Nephron (organoid): Measurements from ENCODE around the gene MAN2A2.
"Not testable (repeated sequence)": the region's sequence is repeated elsewhere in the genome, so short reads cannot be mapped to it uniquely, and the experiment has no call there.

ENCODE experiments used
- H3K27ac Mint-ChIP-seq, 3 experiments: 2 replicates each; pipeline ENCODE4 v1.8.0; 2020; ENCODE audit warnings: mixed read lengths in 3 of 3, mild to moderate bottlenecking in 2 of 3, moderate library complexity in 1 of 3
- H3K27me3 Mint-ChIP-seq: 2 replicates; pipeline ENCODE4 v1.8.0; 2021; ENCODE audit warnings: low read depth, mild to moderate bottlenecking, moderate library complexity, mixed read lengths
- H3K36me3 Mint-ChIP-seq: 2 replicates; pipeline ENCODE4 v1.8.0; 2020; ENCODE audit warnings: low read depth, mixed read lengths
- H3K4me1 Mint-ChIP-seq: 2 replicates; pipeline ENCODE4 v1.8.0; 2020; ENCODE audit warnings: mixed read lengths
- H3K4me3 Mint-ChIP-seq, 3 experiments: 2 replicates each; pipeline ENCODE4 v1.8.0; 2020; ENCODE audit warnings: mild to moderate bottlenecking in 3 of 3, mixed read lengths in 3 of 3, moderate library complexity in 2 of 3
- H3K9me3 Mint-ChIP-seq: 2 replicates; pipeline ENCODE4 v1.8.0; 2020; ENCODE audit warnings: mixed read lengths
- CTCF ChIP-seq, 3 experiments: fragments of 200-600 bp; sonication (generic); IDR thresholded peaks; one replicate each; pipeline ENCODE4 v1.5.0; 2021; ENCODE audit warnings: antibody characterized with exemption in 3 of 3; ENCODE audit not compliant: unreplicated experiment in 3 of 3

The MAN2A2 gene

GRCh38 chr15:90893175-90894090 lies 9.7 kb upstream of the MAN2A2 start:
- H3K4me3 Mint-ChIP-seq, result no peak overlapping the region
- no peak for TF ChIP-seq CTCF (IDR thresholded peaks at IDR 0.05; ENCODE audit: unreplicated experiment in 3 of 3)
- H3K36me3 Mint-ChIP-seq, result peaks cover 5% of the 10 kb centered on the region
- H3K27ac Mint-ChIP-seq, result no peak overlapping the region
- no peaks in the 10 kb centered on the region for H3K9me3 Mint-ChIP-seq
- H3K4me1 Mint-ChIP-seq, result peaks cover 8% of the 10 kb centered on the region
- peaks cover 8% of the 10 kb centered on the region for H3K27me3 Mint-ChIP-seq

- peaks cover 8% of the 10 kb centered on the region for H3K4me1 Mint-ChIP-seq
- H3K9me3 Mint-ChIP-seq, result no peaks in the 10 kb centered on the region
- no peak overlapping the region for H3K4me3 Mint-ChIP-seq
- H3K27ac Mint-ChIP-seq, result peak overlapping the region in 1 of 3 experiments; percentile 23
- H3K27me3 Mint-ChIP-seq, result peaks cover 8% of the 10 kb centered on the region
- peaks cover 5% of the 10 kb centered on the region for H3K36me3 Mint-ChIP-seq
- TF ChIP-seq CTCF (IDR thresholded peaks at IDR 0.05; ENCODE audit: unreplicated experiment in 3 of 3), result no peak
Measured at GRCh38 chr15:90895571-90896117, 7.5 kb upstream of the MAN2A2 start.

GRCh38 chr15:90897131-90897655 lies 5.9 kb upstream of the MAN2A2 start:
- not testable (repeated sequence) for H3K9me3 Mint-ChIP-seq, H3K27me3 Mint-ChIP-seq, H3K27ac Mint-ChIP-seq, H3K4me3 Mint-ChIP-seq, H3K36me3 Mint-ChIP-seq
- H3K4me1 Mint-ChIP-seq, result peaks cover 20% of the 10 kb centered on the region

GRCh38 chr15:90901175-90902039 lies 1.7 kb upstream of the MAN2A2 start:
- Mint-ChIP-seq H3K27me3 (peaks cover 8% of the 10 kb centered on the region), H3K36me3 (peaks cover 15% of the 10 kb centered on the region), H3K4me1 (peaks cover 13% of the 10 kb centered on the region), H3K27ac (peak overlapping the region; percentile 98 to 99 (median 99)), H3K4me3 (peak overlapping the region; percentile 85 to 96 (median 95)), H3K9me3 (no peaks in the 10 kb centered on the region)
- no peak for TF ChIP-seq CTCF (IDR thresholded peaks at IDR 0.05; ENCODE audit: unreplicated experiment in 3 of 3)

- Mint-ChIP-seq H3K4me1 (peaks cover 13% of the 10 kb centered on the region), H3K36me3 (peaks cover 22% of the 10 kb centered on the region), H3K4me3 (peak overlapping the region; percentile 85 to 96 (median 95)), H3K27me3 (peaks cover 5% of the 10 kb centered on the region), H3K27ac (peak overlapping the region; percentile 98 to 99 (median 99)), H3K9me3 (no peaks in the 10 kb centered on the region)
- TF ChIP-seq CTCF (IDR thresholded peaks at IDR 0.05; ENCODE audit: unreplicated experiment in 3 of 3), result peak; percentile 57 to 74 (median 64)
Measured at GRCh38 chr15:90902040-90902839, 862 bp upstream of the MAN2A2 start.
